Heart right ventricle (tissue), 16 donors: ENCODE measurements around the gene CNOT11. TPM values are rescaled to one million over a fixed set of nuclear protein-coding genes. Genes with fewer than 3 reads are reported as not detected.
A peak's percentile ranks its signal among the peaks of the same experiment; 100 is the strongest.

ENCODE experiments used
- ATAC-seq, 8 donors: fragments of 200-7000 bp; cut with Tn5 transposase; one replicate each; pipeline ENCODE4 v1.9.1; 2020; ENCODE audit warnings: mild to moderate bottlenecking in 8 of 8, moderate library complexity in 8 of 8, moderate number of reproducible peaks in 1 of 8
- DNase-seq, 2 donors: peaks; one replicate each; pipeline ENCODE4 v3.0.0-alpha.2; 2020
- H3K27ac ChIP-seq, 10 donors: fragments of 200-600 bp; sonication (generic) in 2 of 10; one replicate each; pipeline versions ENCODE4 v1.5.0 to v1.8.0; 2020 to 2022; ENCODE audit warnings: mild to moderate bottlenecking in 3 of 10
- H3K27me3 ChIP-seq, 7 donors: fragments of 200-600 bp; one replicate each; pipeline ENCODE4 v1.8.0; 2021 to 2022; ENCODE audit warnings: mild to moderate bottlenecking in 2 of 7
- H3K36me3 ChIP-seq, 9 donors: fragments of 200-600 bp; sonication (generic) in 1 of 9; one replicate each; pipeline versions ENCODE4 v1.5.0 to v1.8.0; 2020 to 2022; ENCODE audit warnings: mild to moderate bottlenecking in 2 of 9
- H3K4me1 ChIP-seq, 9 donors: fragments of 200-600 bp; sonication (generic) in 1 of 9; one replicate each; pipeline versions ENCODE4 v1.5.0 to v1.8.0; 2020 to 2022; ENCODE audit warnings: mild to moderate bottlenecking in 4 of 9
- H3K4me3 ChIP-seq, 10 donors: fragments of 200-600 bp; sonication (generic) in 2 of 10; one replicate each; pipeline versions ENCODE4 v1.5.0 to v1.8.0; 2020 to 2022; ENCODE audit warnings: mild to moderate bottlenecking in 7 of 10, moderate library complexity in 2 of 10
- H3K9me3 ChIP-seq, 11 donors: fragments of 200-600 bp in 10 of 11; sonication (generic) in 2 of 11; one replicate each; pipeline versions ENCODE4 v1.5.0 to v1.8.0; 2013 to 2022; ENCODE audit warnings: mild to moderate bottlenecking in 2 of 11, control low read depth in 1 of 11, moderate library complexity in 1 of 11
- WGBS, 2 donors: extraction: QIAGEN DNeasy Blood & Tissue Kit; methylation state at CpG; one replicate each; pipeline ENCODE4 v1.1.7; 2013; ENCODE audit warnings: inconsistent platforms in 1 of 2; 5-methylcytosine and 5-hydroxymethylcytosine counted together
- intact Hi-C, 10 donors: fragments of 100-400 bp; cut with DNase I; formaldehyde crosslinking; loops; one replicate each; pipeline versions ENCODE4 v1.11.1 to v1.14.2; 2022
- polyA plus RNA-seq, 2 donors: library from polyadenylated mRNA; stranded (reverse); fragments of 200-250 nt; gene quantifications; one replicate each; pipeline ENCODE4 v1.2.3, GENCODE V29; 2013
- total RNA-seq, 10 donors: library from RNA; stranded (reverse); fragmentation: NEBNext Ultra II Directional in 3 of 10; extraction: Animal tissue kit (Norgen Biotek cat#: 25700) in 3 of 10; gene quantifications; one replicate each; pipeline versions ENCODE4 v1.2.1 to v1.2.4, GENCODE V29; 2021 to 2023
- TF ChIP-seq, protein P1 (sequence below), 9 donors: fragments of 200-600 bp; sonication (generic) in 2 of 9; IDR thresholded peaks; one replicate each; pipeline versions ENCODE4 v1.5.0 to v1.8.0; 2021 to 2022; ENCODE audit warnings: antibody characterized with exemption in 9 of 9, mild to moderate bottlenecking in 5 of 9, moderate library complexity in 1 of 9
- donor health status: Arrhythmogenic right ventricular cardiomyopathy.
- donor health status: ischemic (EF 13 %, LVEDD 7.1; RV severe dilation, severe dysfunction).
- donor health status: healthy with polysubstance abuse.
- donor health status: DM: no; HTN: yes; CAD: no.
- donor health status: DM: no; HTN: no; CAD: no.
- donor health status: ischemic (EF 25% LVEDD 6.9; RV normal size, moderate dysfunction).
- donor health status: ischemic (EF 25% LVEDD 5.7; RV mildly dilated, moderate dysfunction).
- donor health status: healthy.
- donor health status: DM: yes; HTN: yes; CAD: no.
- donor health status: Ischemic cardiomyopathy.
- donor health status: ischemic (EF 35%, LVEDD 5.7; RV mildly dilated, moderate dysfunction).
- donor health status: nonischemic (EF 11% LVEDD 7.7; RV severe dilation, severe dysfunction).
- donor health status: DM: yes; HTN: yes; CAD: no.
- donor health status: PGD.
- donor health status: ischemic (EF 29% LVEDD 5.4; RV normal size, mild dysfunction).
- donor health status: nonischemic (EF 23%, LVEDD 6.1; RV moderate dilation, normal function).

CNOT11 gene
- total and polyA plus RNA-seq, 12 donors: 14.5 to 77.1 (median 43.8) TPM

DNA sequence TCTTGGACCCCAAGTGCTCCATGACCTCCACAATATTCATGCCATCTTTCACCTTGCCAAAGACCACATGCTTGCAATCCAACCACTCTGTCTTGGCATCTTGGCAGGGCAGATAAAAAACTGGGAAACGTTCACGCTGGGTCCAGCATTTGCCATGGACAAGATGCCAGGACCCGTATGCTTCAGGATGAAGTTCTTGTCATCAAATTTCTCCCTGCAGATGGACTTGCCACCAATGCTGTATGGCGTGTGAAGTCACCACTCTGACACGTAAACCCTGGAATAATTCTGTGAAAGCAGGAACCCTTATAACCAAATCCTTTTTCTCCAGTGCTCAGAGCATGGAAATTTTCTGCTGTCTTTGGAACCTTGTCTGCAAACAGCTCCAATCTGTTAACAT lies 21.5 kb downstream of the CNOT11 start:
- DNase-seq (no peak), ATAC-seq (peak in 5 of 8 donors; percentile 10 to 58 (median 29))
- WGBS, 2 donors: 49 to 67% methylated on average over 5 of the region's 5 CpGs
- peaks cover 0 to 8% (median 4%) of the 10 kb centered on the region in 9 donors for H3K4me1 ChIP-seq
- TF ChIP-seq, protein P1, sequence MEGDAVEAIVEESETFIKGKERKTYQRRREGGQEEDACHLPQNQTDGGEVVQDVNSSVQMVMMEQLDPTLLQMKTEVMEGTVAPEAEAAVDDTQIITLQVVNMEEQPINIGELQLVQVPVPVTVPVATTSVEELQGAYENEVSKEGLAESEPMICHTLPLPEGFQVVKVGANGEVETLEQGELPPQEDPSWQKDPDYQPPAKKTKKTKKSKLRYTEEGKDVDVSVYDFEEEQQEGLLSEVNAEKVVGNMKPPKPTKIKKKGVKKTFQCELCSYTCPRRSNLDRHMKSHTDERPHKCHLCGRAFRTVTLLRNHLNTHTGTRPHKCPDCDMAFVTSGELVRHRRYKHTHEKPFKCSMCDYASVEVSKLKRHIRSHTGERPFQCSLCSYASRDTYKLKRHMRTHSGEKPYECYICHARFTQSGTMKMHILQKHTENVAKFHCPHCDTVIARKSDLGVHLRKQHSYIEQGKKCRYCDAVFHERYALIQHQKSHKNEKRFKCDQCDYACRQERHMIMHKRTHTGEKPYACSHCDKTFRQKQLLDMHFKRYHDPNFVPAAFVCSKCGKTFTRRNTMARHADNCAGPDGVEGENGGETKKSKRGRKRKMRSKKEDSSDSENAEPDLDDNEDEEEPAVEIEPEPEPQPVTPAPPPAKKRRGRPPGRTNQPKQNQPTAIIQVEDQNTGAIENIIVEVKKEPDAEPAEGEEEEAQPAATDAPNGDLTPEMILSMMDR (IDR thresholded peaks at IDR 0.05): no peak
- peaks cover 0 to 98% (median 37%) of the 10 kb centered on the region in 9 donors for H3K36me3 ChIP-seq
- no peaks in the 10 kb centered on the region for H3K27me3 ChIP-seq
- H3K27ac ChIP-seq: peak overlapping the region in 1 of 10 donors; percentile 42
- H3K9me3 ChIP-seq: no peaks in the 10 kb centered on the region
- intact Hi-C loops: loop anchor here in 1 of 10 donors (5.0 kb wide), 1 partner anchor 278 kb away; no protein-coding TSS in a partner anchor
- no peak overlapping the region for H3K4me3 ChIP-seq

DNA sequence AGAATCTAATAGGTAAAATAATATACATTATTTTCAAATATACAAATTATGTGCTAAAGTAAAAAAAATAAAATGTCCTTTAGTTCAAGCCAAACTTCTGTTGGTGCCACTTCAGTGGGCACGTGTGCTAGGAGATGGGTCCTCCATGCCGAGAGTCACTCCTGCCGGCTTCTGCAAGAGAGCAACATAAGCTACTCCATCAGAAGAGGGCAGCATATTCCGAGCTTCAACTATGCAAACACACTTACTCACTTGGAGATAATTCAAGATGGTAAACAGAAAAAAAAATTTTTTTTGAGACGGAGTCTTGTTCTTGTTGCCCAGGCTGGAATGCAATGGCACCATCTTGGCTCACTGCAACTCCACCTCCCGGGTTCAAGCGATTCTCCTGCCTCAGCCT lies 24.4 kb downstream of the CNOT11 start:
- intact Hi-C loops: no loop called here
- DNase-seq (no peak), ATAC-seq (no peak)
- H3K36me3 ChIP-seq: peaks cover 0 to 98% (median 26%) of the 10 kb centered on the region in 9 donors
- no peak overlapping the region for H3K4me3 ChIP-seq
- TF ChIP-seq, protein P1 (IDR thresholded peaks at IDR 0.05): peak in 2 of 9 donors; percentile 10 to 12
- no peak overlapping the region for H3K27ac ChIP-seq
- no peaks in the 10 kb centered on the region for H3K9me3 ChIP-seq
- 88% methylated on average over 7 of the region's 7 CpGs for WGBS, 2 donors
- peaks cover 0 to 12% (median 4%) of the 10 kb centered on the region in 9 donors for H3K4me1 ChIP-seq
- no peaks in the 10 kb centered on the region for H3K27me3 ChIP-seq

DNA sequence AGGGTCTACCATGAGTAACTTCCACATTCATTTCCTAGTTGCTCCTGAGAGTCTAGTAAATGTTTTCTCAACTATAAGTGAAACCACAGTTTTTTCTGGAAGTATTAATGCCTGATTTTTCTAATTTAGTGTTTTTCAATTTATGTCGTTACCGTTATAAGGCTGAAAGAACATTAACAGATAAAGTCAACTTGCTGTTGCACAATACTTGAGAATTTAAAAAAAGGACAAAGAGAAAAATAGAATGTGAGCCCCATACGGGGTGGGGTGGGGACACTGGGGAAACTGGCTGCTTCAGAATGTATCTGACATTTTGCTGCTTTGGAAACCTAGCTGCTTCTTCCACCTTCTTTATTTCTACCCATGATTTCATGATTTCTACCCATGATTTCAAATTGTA lies 26.2 kb downstream of the CNOT11 start:
- TF ChIP-seq, protein P1 (IDR thresholded peaks at IDR 0.05): no peak
- no peaks in the 10 kb centered on the region for H3K9me3 ChIP-seq
- DNase-seq (no peak), ATAC-seq (no peak)
- WGBS, 2 donors: 85 to 89% methylated on average over 3 of the region's 3 CpGs
- H3K4me1 ChIP-seq: peaks cover 0 to 12% (median 4%) of the 10 kb centered on the region in 9 donors
- H3K27ac ChIP-seq: no peak overlapping the region
- no peaks in the 10 kb centered on the region for H3K27me3 ChIP-seq
- intact Hi-C loops: no loop called here
- no peak overlapping the region for H3K4me3 ChIP-seq
- peaks cover 0 to 98% (median 32%) of the 10 kb centered on the region in 9 donors for H3K36me3 ChIP-seq

DNA sequence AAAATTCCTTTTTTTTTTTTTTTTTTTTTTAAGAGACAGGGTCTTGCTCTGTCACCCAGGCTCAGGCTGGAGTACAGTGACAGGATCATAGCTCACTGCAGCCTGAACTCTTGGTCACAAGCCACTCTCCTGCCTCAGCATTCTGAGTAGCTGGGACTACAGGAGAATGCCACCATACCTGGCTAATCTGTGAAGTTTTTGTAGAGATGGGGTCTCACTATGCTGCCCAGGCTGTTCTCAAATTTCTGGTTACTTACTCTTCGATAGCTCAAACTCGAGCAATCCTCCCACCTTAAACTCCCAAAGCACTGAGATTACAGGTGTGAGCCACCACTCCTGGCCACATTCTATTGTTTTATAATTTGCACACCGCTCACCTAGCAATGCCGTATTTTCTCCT lies 28.8 kb downstream of the CNOT11 start:
- no peak overlapping the region for H3K4me3 ChIP-seq
- peaks cover 0 to 6% (median 0%) of the 10 kb centered on the region in 9 donors for H3K4me1 ChIP-seq
- H3K27me3 ChIP-seq: no peaks in the 10 kb centered on the region
- WGBS, 2 donors: 92 to 94% methylated on average over 4 of the region's 4 CpGs
- DNase-seq: no peak
- TF ChIP-seq, protein P1 (IDR thresholded peaks at IDR 0.05): no peak
- ATAC-seq: no peak
- intact Hi-C loops: no loop called here
- H3K9me3 ChIP-seq: no peaks in the 10 kb centered on the region
- peaks cover 0 to 100% (median 48%) of the 10 kb centered on the region in 9 donors for H3K36me3 ChIP-seq
- no peak overlapping the region for H3K27ac ChIP-seq
